ENCODE results near the gene CRYBB1.
A peak's percentile ranks its signal among the peaks of the same experiment; 100 is the strongest.

The CRYBB1 gene

GRCh38 chr22:26579331-26579886, 38.4 kb downstream of the CRYBB1 start:
- peaks cover 1% of the 10 kb centered on the region for H3K36me3 Mint-ChIP-seq
- peak overlapping the region; percentile 68 for H3K4me3 Mint-ChIP-seq
- H3K4me1 Mint-ChIP-seq, result peaks cover 60% of the 10 kb centered on the region

GRCh38 chr22:26577081-26577480, 40.7 kb downstream of the CRYBB1 start:
- H3K36me3 Mint-ChIP-seq, result peaks cover 1% of the 10 kb centered on the region
- H3K9me3 Mint-ChIP-seq, result no peaks in the 10 kb centered on the region
- H3K27ac Mint-ChIP-seq, result no peak overlapping the region
- no peak overlapping the region for H3K4me3 Mint-ChIP-seq
- no peaks in the 10 kb centered on the region for H3K27me3 Mint-ChIP-seq
- peaks cover 72% of the 10 kb centered on the region for H3K4me1 Mint-ChIP-seq

More at GRCh38 chr22:26579331-26579886, 38.4 kb downstream of the CRYBB1 start:
- no peaks in the 10 kb centered on the region for H3K27me3 Mint-ChIP-seq
- H3K27ac Mint-ChIP-seq, result peak overlapping the region; percentile 91
- no peaks in the 10 kb centered on the region for H3K9me3 Mint-ChIP-seq

GRCh38 chr22:26576026-26576680, 41.7 kb downstream of the CRYBB1 start:
- Mint-ChIP-seq H3K36me3 (peaks cover 1% of the 10 kb centered on the region), H3K4me3 (no peak overlapping the region), H3K9me3 (no peaks in the 10 kb centered on the region), H3K27me3 (no peaks in the 10 kb centered on the region), H3K27ac (no peak overlapping the region), H3K4me1 (peaks cover 75% of the 10 kb centered on the region)

GRCh38 chr22:26574001-26574723, 43.7 kb downstream of the CRYBB1 start:
- Mint-ChIP-seq H3K27ac (peak overlapping the region; percentile 39), H3K4me1 (peaks cover 65% of the 10 kb centered on the region), H3K4me3 (no peak overlapping the region), H3K9me3 (no peaks in the 10 kb centered on the region), H3K36me3 (peaks cover 1% of the 10 kb centered on the region), H3K27me3 (no peaks in the 10 kb centered on the region)

GRCh38 chr22:26573026-26573662, 44.7 kb downstream of the CRYBB1 start:
- H3K4me3 Mint-ChIP-seq, result peak overlapping the region; percentile 33
- peak overlapping the region; percentile 55 for H3K27ac Mint-ChIP-seq
- H3K9me3 Mint-ChIP-seq, result no peaks in the 10 kb centered on the region
- H3K36me3 Mint-ChIP-seq, result peaks cover 1% of the 10 kb centered on the region
- H3K27me3 Mint-ChIP-seq, result no peaks in the 10 kb centered on the region
- peaks cover 60% of the 10 kb centered on the region for H3K4me1 Mint-ChIP-seq

GRCh38 chr22:26570864-26571525, 46.8 kb downstream of the CRYBB1 start:
- Mint-ChIP-seq H3K27me3 (no peaks in the 10 kb centered on the region), H3K4me3 (no peak overlapping the region), H3K9me3 (no peaks in the 10 kb centered on the region), H3K4me1 (peaks cover 57% of the 10 kb centered on the region), H3K27ac (peak overlapping the region; percentile 30), H3K36me3 (peaks cover 1% of the 10 kb centered on the region)

GRCh38 chr22:26570115-26570514, 47.7 kb downstream of the CRYBB1 start:
- H3K36me3 Mint-ChIP-seq, result no peaks in the 10 kb centered on the region
- H3K27ac Mint-ChIP-seq, result no peak overlapping the region
- no peaks in the 10 kb centered on the region for H3K9me3 Mint-ChIP-seq

GRCh38 chr22:26568207-26568706, 49.6 kb downstream of the CRYBB1 start:
- peak overlapping the region; percentile 70 for H3K27ac Mint-ChIP-seq
- H3K4me1 Mint-ChIP-seq, result peaks cover 48% of the 10 kb centered on the region
- no peak overlapping the region for H3K4me3 Mint-ChIP-seq
- H3K36me3 Mint-ChIP-seq, result no peaks in the 10 kb centered on the region
- no peaks in the 10 kb centered on the region for H3K27me3 Mint-ChIP-seq
- no peaks in the 10 kb centered on the region for H3K9me3 Mint-ChIP-seq

More at GRCh38 chr22:26570115-26570514, 47.7 kb downstream of the CRYBB1 start:
- Mint-ChIP-seq H3K4me1 (peaks cover 53% of the 10 kb centered on the region), H3K4me3 (no peak overlapping the region), H3K27me3 (no peaks in the 10 kb centered on the region)

GRCh38 chr22:26567610-26568009, 50.2 kb downstream of the CRYBB1 start:
- no peak overlapping the region for H3K27ac Mint-ChIP-seq
- H3K9me3 Mint-ChIP-seq, result no peaks in the 10 kb centered on the region
- no peak overlapping the region for H3K4me3 Mint-ChIP-seq
- H3K27me3 Mint-ChIP-seq, result no peaks in the 10 kb centered on the region
- peaks cover 42% of the 10 kb centered on the region for H3K4me1 Mint-ChIP-seq
- H3K36me3 Mint-ChIP-seq, result no peaks in the 10 kb centered on the region

- no peak overlapping the region for H3K27ac Mint-ChIP-seq
- H3K4me3 Mint-ChIP-seq, result no peak overlapping the region
- H3K4me1 Mint-ChIP-seq, result peaks cover 39% of the 10 kb centered on the region
- H3K27me3 Mint-ChIP-seq, result no peaks in the 10 kb centered on the region
- no peaks in the 10 kb centered on the region for H3K36me3 Mint-ChIP-seq
- H3K9me3 Mint-ChIP-seq, result no peaks in the 10 kb centered on the region
Measured at GRCh38 chr22:26566994-26567393, 50.8 kb downstream of the CRYBB1 start.

- Mint-ChIP-seq H3K9me3 (no peaks in the 10 kb centered on the region), H3K27me3 (no peaks in the 10 kb centered on the region), H3K4me1 (peaks cover 28% of the 10 kb centered on the region), H3K4me3 (no peak overlapping the region), H3K27ac (no peak overlapping the region), H3K36me3 (no peaks in the 10 kb centered on the region)
Measured at GRCh38 chr22:26565889-26566288, 51.9 kb downstream of the CRYBB1 start.

- Mint-ChIP-seq H3K4me1 (peaks cover 21% of the 10 kb centered on the region), H3K4me3 (no peak overlapping the region)
Measured at GRCh38 chr22:26565181-26565580, 52.6 kb downstream of the CRYBB1 start.

GRCh38 chr22:26564672-26565071, 53.2 kb downstream of the CRYBB1 start:
- Mint-ChIP-seq H3K4me3 (no peak overlapping the region), H3K27ac (no peak overlapping the region), H3K27me3 (no peaks in the 10 kb centered on the region), H3K36me3 (no peaks in the 10 kb centered on the region), H3K4me1 (peaks cover 21% of the 10 kb centered on the region), H3K9me3 (no peaks in the 10 kb centered on the region)

More at GRCh38 chr22:26565181-26565580, 52.6 kb downstream of the CRYBB1 start:
- Mint-ChIP-seq H3K9me3 (no peaks in the 10 kb centered on the region), H3K27ac (no peak overlapping the region), H3K36me3 (no peaks in the 10 kb centered on the region), H3K27me3 (no peaks in the 10 kb centered on the region)

GRCh38 chr22:26564181-26564580, 53.6 kb downstream of the CRYBB1 start:
- no peak overlapping the region for H3K27ac Mint-ChIP-seq
- peaks cover 21% of the 10 kb centered on the region for H3K4me1 Mint-ChIP-seq
- H3K36me3 Mint-ChIP-seq, result no peaks in the 10 kb centered on the region
- H3K27me3 Mint-ChIP-seq, result no peaks in the 10 kb centered on the region
- H3K4me3 Mint-ChIP-seq, result no peak overlapping the region
- no peaks in the 10 kb centered on the region for H3K9me3 Mint-ChIP-seq

- Mint-ChIP-seq H3K27me3 (no peaks in the 10 kb centered on the region), H3K27ac (no peak overlapping the region), H3K4me1 (peaks cover 20% of the 10 kb centered on the region), H3K9me3 (no peaks in the 10 kb centered on the region), H3K36me3 (no peaks in the 10 kb centered on the region), H3K4me3 (no peak overlapping the region)
Measured at GRCh38 chr22:26563022-26563421, 54.8 kb downstream of the CRYBB1 start.

Measured in activated naive CD4-positive, alpha-beta T cell treated with anti-CD3 and anti-CD28 coated beads, Interleukin-2, amount 50 U/mL, for 24 hours (primary cell).